Liver (tissue), 3 donors: ENCODE data around the gene SNX18.

Experiments
- GABPA ChIP-seq, 2 donors: IDR thresholded peaks in 1 of 2; conservative IDR thresholded peaks in 1 of 2; 2 replicates each; pipeline ENCODE4 v1.6.1; 2016; ENCODE audit warnings: antibody characterized with exemption in 2 of 2, mild to moderate bottlenecking in 1 of 2, moderate library complexity in 1 of 2
- JUND ChIP-seq, 2 donors: IDR thresholded peaks; 2 replicates each; pipeline ENCODE4 v1.6.1; 2016; ENCODE audit warnings: antibody characterized with exemption in 2 of 2
- YY1 ChIP-seq: IDR thresholded peaks from 2 replicates; pipeline ENCODE4 v1.6.1; 2016; ENCODE audit warnings: antibody characterized with exemption, mild to moderate bottlenecking
- TF ChIP-seq, protein P1 (sequence below): IDR thresholded peaks from 2 replicates; pipeline ENCODE4 v1.6.1; 2016; ENCODE audit warnings: antibody characterized with exemption
- TF ChIP-seq, protein P2 (sequence below): IDR thresholded peaks from 2 replicates; pipeline ENCODE4 v1.6.1; 2016; ENCODE audit warnings: antibody characterized with exemption, mild to moderate bottlenecking
- TF ChIP-seq, protein P3 (sequence below): fragments of 150-350 bp; IDR thresholded peaks from 2 replicates; pipeline ENCODE4 v1.5.1; 2017; ENCODE audit warnings: improper control_type of control experiment, low read depth, low read length; ENCODE audit not compliant: missing input control
- donor health status: healthy.
- donor health status: healthy.

DNA sequence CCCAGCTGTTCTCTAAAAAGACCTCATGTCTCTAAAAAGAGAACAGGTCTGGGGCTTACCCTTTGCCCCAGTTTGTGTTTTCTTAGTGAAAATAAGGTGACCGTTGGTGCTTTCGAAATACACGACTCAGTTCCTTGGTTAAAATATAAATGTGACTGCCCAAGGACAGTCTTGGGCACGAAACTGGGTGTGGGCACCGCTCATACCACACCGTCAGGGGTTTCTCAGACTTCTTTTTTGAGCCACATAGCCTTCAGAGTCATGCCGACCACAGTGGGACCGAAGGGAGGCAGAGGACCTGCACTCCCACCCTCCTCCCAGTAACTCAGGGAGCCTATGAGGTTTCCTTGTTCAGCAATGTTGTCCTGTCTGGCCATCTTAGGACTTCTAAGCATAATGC is 6.5 kb downstream of the SNX18 start:
- no peak for TF ChIP-seq GABPA (IDR thresholded peaks at IDR 0.05 in 1 of 2, conservative IDR thresholded peaks at IDR 0.05 in 1 of 2)
- TF ChIP-seq, protein P1, sequence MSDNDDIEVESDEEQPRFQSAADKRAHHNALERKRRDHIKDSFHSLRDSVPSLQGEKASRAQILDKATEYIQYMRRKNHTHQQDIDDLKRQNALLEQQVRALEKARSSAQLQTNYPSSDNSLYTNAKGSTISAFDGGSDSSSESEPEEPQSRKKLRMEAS = no peak
- TF ChIP-seq, protein P2, sequence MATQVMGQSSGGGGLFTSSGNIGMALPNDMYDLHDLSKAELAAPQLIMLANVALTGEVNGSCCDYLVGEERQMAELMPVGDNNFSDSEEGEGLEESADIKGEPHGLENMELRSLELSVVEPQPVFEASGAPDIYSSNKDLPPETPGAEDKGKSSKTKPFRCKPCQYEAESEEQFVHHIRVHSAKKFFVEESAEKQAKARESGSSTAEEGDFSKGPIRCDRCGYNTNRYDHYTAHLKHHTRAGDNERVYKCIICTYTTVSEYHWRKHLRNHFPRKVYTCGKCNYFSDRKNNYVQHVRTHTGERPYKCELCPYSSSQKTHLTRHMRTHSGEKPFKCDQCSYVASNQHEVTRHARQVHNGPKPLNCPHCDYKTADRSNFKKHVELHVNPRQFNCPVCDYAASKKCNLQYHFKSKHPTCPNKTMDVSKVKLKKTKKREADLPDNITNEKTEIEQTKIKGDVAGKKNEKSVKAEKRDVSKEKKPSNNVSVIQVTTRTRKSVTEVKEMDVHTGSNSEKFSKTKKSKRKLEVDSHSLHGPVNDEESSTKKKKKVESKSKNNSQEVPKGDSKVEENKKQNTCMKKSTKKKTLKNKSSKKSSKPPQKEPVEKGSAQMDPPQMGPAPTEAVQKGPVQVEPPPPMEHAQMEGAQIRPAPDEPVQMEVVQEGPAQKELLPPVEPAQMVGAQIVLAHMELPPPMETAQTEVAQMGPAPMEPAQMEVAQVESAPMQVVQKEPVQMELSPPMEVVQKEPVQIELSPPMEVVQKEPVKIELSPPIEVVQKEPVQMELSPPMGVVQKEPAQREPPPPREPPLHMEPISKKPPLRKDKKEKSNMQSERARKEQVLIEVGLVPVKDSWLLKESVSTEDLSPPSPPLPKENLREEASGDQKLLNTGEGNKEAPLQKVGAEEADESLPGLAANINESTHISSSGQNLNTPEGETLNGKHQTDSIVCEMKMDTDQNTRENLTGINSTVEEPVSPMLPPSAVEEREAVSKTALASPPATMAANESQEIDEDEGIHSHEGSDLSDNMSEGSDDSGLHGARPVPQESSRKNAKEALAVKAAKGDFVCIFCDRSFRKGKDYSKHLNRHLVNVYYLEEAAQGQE = no peak
- no peak for TF ChIP-seq YY1
- TF ChIP-seq, protein P3, sequence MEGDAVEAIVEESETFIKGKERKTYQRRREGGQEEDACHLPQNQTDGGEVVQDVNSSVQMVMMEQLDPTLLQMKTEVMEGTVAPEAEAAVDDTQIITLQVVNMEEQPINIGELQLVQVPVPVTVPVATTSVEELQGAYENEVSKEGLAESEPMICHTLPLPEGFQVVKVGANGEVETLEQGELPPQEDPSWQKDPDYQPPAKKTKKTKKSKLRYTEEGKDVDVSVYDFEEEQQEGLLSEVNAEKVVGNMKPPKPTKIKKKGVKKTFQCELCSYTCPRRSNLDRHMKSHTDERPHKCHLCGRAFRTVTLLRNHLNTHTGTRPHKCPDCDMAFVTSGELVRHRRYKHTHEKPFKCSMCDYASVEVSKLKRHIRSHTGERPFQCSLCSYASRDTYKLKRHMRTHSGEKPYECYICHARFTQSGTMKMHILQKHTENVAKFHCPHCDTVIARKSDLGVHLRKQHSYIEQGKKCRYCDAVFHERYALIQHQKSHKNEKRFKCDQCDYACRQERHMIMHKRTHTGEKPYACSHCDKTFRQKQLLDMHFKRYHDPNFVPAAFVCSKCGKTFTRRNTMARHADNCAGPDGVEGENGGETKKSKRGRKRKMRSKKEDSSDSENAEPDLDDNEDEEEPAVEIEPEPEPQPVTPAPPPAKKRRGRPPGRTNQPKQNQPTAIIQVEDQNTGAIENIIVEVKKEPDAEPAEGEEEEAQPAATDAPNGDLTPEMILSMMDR = no peak
- TF ChIP-seq JUND (IDR thresholded peaks at IDR 0.05) = no peak
